Endodermal cell (in vitro differentiated cells): Measurements from ENCODE around the gene GPC3. TPM values are rescaled to one million over a fixed set of nuclear protein-coding genes. Genes with fewer than 3 reads are reported as not detected.

Experiments
- DNase-seq: peaks from one replicate; pipeline ENCODE4 v3.0.0-alpha.2; 2017
- H3K27ac ChIP-seq: 2 replicates; pipeline ENCODE4 v1.5.1; 2013; ENCODE audit warnings: mild to moderate bottlenecking, low read depth, low read length, moderate library complexity
- H3K27me3 ChIP-seq: 2 replicates; pipeline ENCODE4 v1.6.1; 2013; ENCODE audit warnings: mild to moderate bottlenecking, low read length, moderate library complexity; ENCODE audit not compliant: insufficient read depth, control insufficient read depth, poor library complexity, severe bottlenecking
- H3K36me3 ChIP-seq: 2 replicates; pipeline ENCODE4 v1.7.0; 2013; ENCODE audit warnings: mild to moderate bottlenecking, low read length, moderate library complexity; ENCODE audit not compliant: control insufficient read depth, insufficient read depth
- H3K4me1 ChIP-seq: one replicate; pipeline ENCODE4 v1.7.0; 2013; ENCODE audit warnings: low read length; ENCODE audit not compliant: control insufficient read depth, insufficient read depth
- H3K4me3 ChIP-seq: 2 replicates; pipeline ENCODE4 v1.5.1; 2013; ENCODE audit warnings: mild to moderate bottlenecking, low read length, moderate library complexity
- H3K9ac ChIP-seq: 2 replicates; pipeline ENCODE4 v1.6.1; 2013; ENCODE audit warnings: mild to moderate bottlenecking, low read length, moderate library complexity; ENCODE audit not compliant: poor library complexity, severe bottlenecking; ENCODE audit errors: extremely low read depth
- H3K9me3 ChIP-seq: 2 replicates; pipeline ENCODE4 v1.6.1; 2013; ENCODE audit warnings: mild to moderate bottlenecking, low read length, moderate library complexity; ENCODE audit not compliant: control insufficient read depth
- H3K27ac Mint-ChIP-seq: 2 replicates; pipeline ENCODE4 v1.8.0; 2020; ENCODE audit warnings: mixed read lengths
- H3K27me3 Mint-ChIP-seq: 2 replicates; pipeline ENCODE4 v1.8.0; 2021; ENCODE audit warnings: mild to moderate bottlenecking, mixed read lengths; ENCODE audit not compliant: insufficient read depth
- H3K36me3 Mint-ChIP-seq: 2 replicates; pipeline ENCODE4 v1.8.0; 2020; ENCODE audit warnings: low read depth, mixed read lengths
- H3K4me1 Mint-ChIP-seq: 2 replicates; pipeline ENCODE4 v1.8.0; 2020; ENCODE audit warnings: mixed read lengths
- H3K4me3 Mint-ChIP-seq: 2 replicates; pipeline ENCODE4 v1.8.0; 2020; ENCODE audit warnings: mild to moderate bottlenecking, moderate library complexity, mixed read lengths
- H3K9me3 Mint-ChIP-seq: 2 replicates; pipeline ENCODE4 v1.8.0; 2020; ENCODE audit warnings: mild to moderate bottlenecking, mixed read lengths
- CTCF ChIP-seq: fragments of 200-600 bp; sonication (generic); conservative IDR thresholded peaks from 2 replicates; pipeline ENCODE4 v1.5.0; 2021; ENCODE audit warnings: antibody characterized with exemption, mild to moderate bottlenecking
- WGBS, 2 experiments: methylation state at CpG; one replicate each; pipeline versions ENCODE4 v1.1.5 to v1.1.7; 2013; ENCODE audit warnings: missing lambda C conversion rate in 2 of 2, mixed read lengths in 1 of 2; ENCODE audit not compliant: insufficient coverage in 1 of 2, insufficient read length in 1 of 2; 5-methylcytosine and 5-hydroxymethylcytosine counted together
- total RNA-seq, 2 donors: library from RNA; stranded (reverse); fragmentation: NEBNext Ultra II Directional in 1 of 2; extraction: Animal tissue kit (Norgen Biotek cat#: 25700) in 1 of 2; gene quantifications; 2 replicates in 1 of 2; 3 replicates in 1 of 2; pipeline ENCODE4 v1.2.1, GENCODE V29; 2021

Gene GPC3
- total RNA-seq, 2 donors from 2014 or later: 39.5 to 125 TPM

GRCh38 chrX:133947996-133948395 lies 37.4 kb downstream of the GPC3 start:
- no peak overlapping the region for H3K27ac Mint-ChIP-seq
- DNase-seq: no peak
- H3K4me3 Mint-ChIP-seq: no peak overlapping the region
- Histone ChIP-seq H3K4me1 (no peaks in the 10 kb centered on the region), H3K9me3 (no peaks in the 10 kb centered on the region), H3K27me3 (no peaks in the 10 kb centered on the region), H3K36me3 (no peaks in the 10 kb centered on the region), H3K9ac (no peak overlapping the region), H3K27ac (no peak overlapping the region), H3K4me3 (no peak overlapping the region)
- H3K36me3 Mint-ChIP-seq: peaks cover 25% of the 10 kb centered on the region
- no peaks in the 10 kb centered on the region for H3K9me3 Mint-ChIP-seq
- H3K27me3 Mint-ChIP-seq: no peaks in the 10 kb centered on the region
- H3K4me1 Mint-ChIP-seq: peaks cover 24% of the 10 kb centered on the region
- no CpG with 5 or more reads among the region's 1 CpG for WGBS, 2 experiments
- no peak for TF ChIP-seq CTCF

- no peaks in the 10 kb centered on the region for H3K9me3 Mint-ChIP-seq
- Histone ChIP-seq H3K4me3 (no peak overlapping the region), H3K27ac (no peak overlapping the region), H3K36me3 (no peaks in the 10 kb centered on the region), H3K27me3 (no peaks in the 10 kb centered on the region), H3K4me1 (no peaks in the 10 kb centered on the region), H3K9ac (no peak overlapping the region), H3K9me3 (no peaks in the 10 kb centered on the region)
- no peak overlapping the region for H3K27ac Mint-ChIP-seq
- no peaks in the 10 kb centered on the region for H3K27me3 Mint-ChIP-seq
- 55 to 100% methylated on average over 1 to 2 of the region's 2 CpGs for WGBS, 2 experiments
- peaks cover 20% of the 10 kb centered on the region for H3K36me3 Mint-ChIP-seq
- peaks cover 24% of the 10 kb centered on the region for H3K4me1 Mint-ChIP-seq
- TF ChIP-seq CTCF: no peak
- H3K4me3 Mint-ChIP-seq: no peak overlapping the region
- no peak for DNase-seq
These were observed 38.4 kb downstream of the GPC3 start for GRCh38 chrX:133947022-133947421.

GRCh38 chrX:133943507-133943906 lies 41.9 kb downstream of the GPC3 start:
- Histone ChIP-seq H3K4me3 (no peak overlapping the region), H3K27ac (no peak overlapping the region), H3K9me3 (no peaks in the 10 kb centered on the region), H3K27me3 (no peaks in the 10 kb centered on the region), H3K4me1 (no peaks in the 10 kb centered on the region), H3K9ac (no peak overlapping the region), H3K36me3 (no peaks in the 10 kb centered on the region)
- peaks cover 10% of the 10 kb centered on the region for H3K36me3 Mint-ChIP-seq
- no peak for TF ChIP-seq CTCF
- H3K4me3 Mint-ChIP-seq: no peak overlapping the region
- peaks cover 27% of the 10 kb centered on the region for H3K4me1 Mint-ChIP-seq
- no peaks in the 10 kb centered on the region for H3K9me3 Mint-ChIP-seq
- no peaks in the 10 kb centered on the region for H3K27me3 Mint-ChIP-seq
- 83% methylated on average over 1 of the region's 1 CpG; no CpG with 5 or more reads in 1 of the 2 experiments for WGBS, 2 experiments
- no peak for DNase-seq
- H3K27ac Mint-ChIP-seq: no peak overlapping the region
